Tibial nerve (tissue), 3 donors: ENCODE data around the gene NUP210.

ENCODE experiments used
- POLR2A ChIP-seq, 2 donors: fragments of 450-650 bp; IDR thresholded peaks; one replicate each; pipeline ENCODE4 v1.6.1; 2017; ENCODE audit warnings: antibody characterized with exemption in 2 of 2, mild to moderate bottlenecking in 2 of 2, moderate library complexity in 2 of 2
- TF ChIP-seq, protein P1 (sequence below), 5 experiments: fragments of 200-600 bp in 3 of 5; fragments of 450-650 bp in 2 of 5; sonication (generic) in 3 of 5; IDR thresholded peaks; one replicate each; pipeline ENCODE4 v1.5.1; 2016 to 2019; ENCODE audit warnings: antibody characterized with exemption in 5 of 5, mild to moderate bottlenecking in 3 of 5, moderate library complexity in 2 of 5

DNA sequence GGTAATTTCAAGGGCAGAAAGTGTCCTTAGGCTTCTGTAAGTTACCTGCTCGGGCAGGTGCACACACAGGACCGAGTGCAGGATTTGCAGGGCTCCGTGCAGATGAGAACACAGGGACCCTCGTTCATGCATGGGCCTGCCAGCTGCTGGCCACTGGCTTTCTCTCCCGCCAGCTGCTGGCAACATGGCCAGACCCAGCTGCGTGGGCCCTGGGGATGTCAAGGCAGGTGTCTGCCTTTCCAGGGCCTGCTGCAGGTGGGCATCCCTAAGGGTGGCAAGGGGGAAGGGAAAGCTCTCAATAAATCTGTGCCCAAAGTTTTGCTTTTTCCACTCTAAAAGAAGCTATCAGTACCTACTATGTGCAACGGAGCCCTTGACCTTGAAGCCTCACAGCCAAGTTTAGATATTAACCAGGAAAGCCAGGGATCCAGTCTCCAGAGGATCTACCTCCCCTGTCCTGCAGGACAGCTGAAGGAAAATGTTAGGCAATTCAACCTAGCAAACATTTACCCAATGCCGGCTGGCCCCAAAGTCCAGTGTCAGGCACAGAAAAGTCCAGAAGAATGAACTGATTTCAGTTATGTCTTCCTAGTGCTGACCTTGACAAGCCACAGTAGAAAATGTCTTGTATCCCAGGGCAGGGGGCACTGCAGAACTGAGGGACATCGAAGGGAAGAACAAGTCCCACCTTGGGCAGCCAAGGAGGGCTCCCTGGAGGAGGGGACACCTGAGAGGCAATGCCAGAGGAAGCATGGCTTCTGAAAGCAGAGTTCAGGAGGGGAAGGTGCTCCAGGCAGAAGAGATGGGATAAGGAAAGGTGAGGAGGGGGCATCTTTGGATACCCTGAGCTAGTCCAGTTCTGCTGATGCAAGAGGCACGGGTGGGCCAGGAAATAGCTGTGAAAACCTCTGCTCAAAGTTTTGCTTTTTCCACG, 26.4 kb downstream of the NUP210 start:
- TF ChIP-seq POLR2A (IDR thresholded peaks at IDR 0.05), result no peak
- TF ChIP-seq, protein P1, sequence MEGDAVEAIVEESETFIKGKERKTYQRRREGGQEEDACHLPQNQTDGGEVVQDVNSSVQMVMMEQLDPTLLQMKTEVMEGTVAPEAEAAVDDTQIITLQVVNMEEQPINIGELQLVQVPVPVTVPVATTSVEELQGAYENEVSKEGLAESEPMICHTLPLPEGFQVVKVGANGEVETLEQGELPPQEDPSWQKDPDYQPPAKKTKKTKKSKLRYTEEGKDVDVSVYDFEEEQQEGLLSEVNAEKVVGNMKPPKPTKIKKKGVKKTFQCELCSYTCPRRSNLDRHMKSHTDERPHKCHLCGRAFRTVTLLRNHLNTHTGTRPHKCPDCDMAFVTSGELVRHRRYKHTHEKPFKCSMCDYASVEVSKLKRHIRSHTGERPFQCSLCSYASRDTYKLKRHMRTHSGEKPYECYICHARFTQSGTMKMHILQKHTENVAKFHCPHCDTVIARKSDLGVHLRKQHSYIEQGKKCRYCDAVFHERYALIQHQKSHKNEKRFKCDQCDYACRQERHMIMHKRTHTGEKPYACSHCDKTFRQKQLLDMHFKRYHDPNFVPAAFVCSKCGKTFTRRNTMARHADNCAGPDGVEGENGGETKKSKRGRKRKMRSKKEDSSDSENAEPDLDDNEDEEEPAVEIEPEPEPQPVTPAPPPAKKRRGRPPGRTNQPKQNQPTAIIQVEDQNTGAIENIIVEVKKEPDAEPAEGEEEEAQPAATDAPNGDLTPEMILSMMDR (IDR thresholded peaks at IDR 0.05), result no peak
